ENCODE results near the gene WDR4. TPM values are rescaled to one million over a fixed set of nuclear protein-coding genes. Genes with fewer than 3 reads are reported as not detected.

Gene WDR4
- total and polyA plus RNA-seq, 9 of the 15 experiments (the other 6 are each of a cell fraction or from before 2014, with no cell fraction given), result 5.4 to 95.4 (median 32.1) TPM

DNA sequence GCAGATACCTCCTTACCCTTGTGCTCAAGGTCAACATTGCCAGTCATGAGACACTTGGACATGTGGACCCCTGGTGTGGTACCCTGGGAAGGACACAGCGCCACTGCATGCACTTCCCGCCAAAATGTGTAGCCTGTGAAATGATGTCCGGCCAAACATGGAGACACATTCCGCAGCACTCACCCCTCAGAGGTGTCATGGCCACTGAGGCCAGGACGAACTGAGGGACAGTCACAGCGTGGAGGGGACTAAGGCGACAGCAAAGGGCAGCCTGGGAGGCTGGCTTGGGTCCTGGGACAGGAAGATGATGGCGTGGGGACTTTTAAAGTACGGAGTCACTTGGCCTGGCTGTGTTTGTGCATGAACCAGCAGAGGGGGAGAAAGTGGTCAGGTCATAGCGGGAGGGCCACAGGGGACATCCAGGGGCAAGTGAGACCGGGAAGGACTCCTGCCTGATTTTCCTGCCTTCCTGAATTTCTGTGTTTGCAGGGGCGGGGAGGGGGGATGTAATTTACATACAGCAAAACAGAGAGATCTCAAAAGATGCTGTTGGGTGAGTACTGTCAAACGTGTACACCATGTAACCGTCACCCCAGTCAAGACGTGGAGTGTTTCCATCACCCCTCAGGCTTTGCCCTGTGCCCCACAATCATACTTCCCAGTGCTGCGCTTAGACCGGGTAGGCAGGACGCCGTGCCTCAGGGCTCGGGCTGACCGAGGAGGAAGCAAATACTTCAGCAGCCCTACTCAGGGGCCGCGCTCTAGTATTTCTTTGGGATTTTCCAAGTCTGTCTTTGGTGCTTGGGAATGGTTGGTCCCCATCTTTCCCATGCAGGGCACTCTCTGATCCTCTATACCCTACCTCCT lies 45.2 kb downstream of the WDR4 start (continued):
- TF ChIP-seq MCM3 (IDR thresholded peaks at IDR 0.05) (no peak), POLR2A (conservative IDR thresholded peaks at IDR 0.05) (peak; percentile 65)
- TF ChIP-seq, protein P1, sequence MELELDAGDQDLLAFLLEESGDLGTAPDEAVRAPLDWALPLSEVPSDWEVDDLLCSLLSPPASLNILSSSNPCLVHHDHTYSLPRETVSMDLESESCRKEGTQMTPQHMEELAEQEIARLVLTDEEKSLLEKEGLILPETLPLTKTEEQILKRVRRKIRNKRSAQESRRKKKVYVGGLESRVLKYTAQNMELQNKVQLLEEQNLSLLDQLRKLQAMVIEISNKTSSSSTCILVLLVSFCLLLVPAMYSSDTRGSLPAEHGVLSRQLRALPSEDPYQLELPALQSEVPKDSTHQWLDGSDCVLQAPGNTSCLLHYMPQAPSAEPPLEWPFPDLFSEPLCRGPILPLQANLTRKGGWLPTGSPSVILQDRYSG (tag; conservative IDR thresholded peaks at IDR 0.05; ENCODE audit: low read depth), result no peak

DNA sequence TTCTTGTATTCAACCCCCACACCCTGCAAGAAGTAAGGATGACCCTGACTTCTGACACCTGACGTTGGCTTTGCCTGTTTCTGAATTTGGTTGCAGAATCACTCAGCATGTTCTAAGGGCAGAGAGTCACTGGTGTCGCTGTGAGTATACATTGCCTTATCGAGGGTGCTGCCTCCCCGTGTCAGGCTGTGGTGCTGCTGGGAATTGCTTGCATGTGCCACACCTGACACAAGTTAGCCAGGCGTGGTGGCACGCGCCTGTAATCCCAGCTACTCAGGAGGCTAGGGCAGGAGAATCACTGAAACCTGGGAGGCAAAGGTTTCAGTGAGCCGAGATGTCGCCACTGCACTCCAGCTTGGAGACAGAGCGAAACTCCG lies 45.9 kb downstream of the WDR4 start:
- intact Hi-C loops (cut with micrococcal nuclease), result no loop called here
- WGBS (ENCODE audit: insufficient coverage, low coverage, missing lambda C conversion rate), result 19% methylated on average over 10 of the region's 11 CpGs
- Histone ChIP-seq H3K4me2 (ENCODE audit: insufficient read depth, low read length) (no peak overlapping the region), H3K36me3 (ENCODE audit: control insufficient read depth, insufficient read depth, low read length) (no peaks in the 10 kb centered on the region), H2AFZ (ENCODE audit: low read depth, low read length) (no peak overlapping the region), H4K20me1 (replicated peaks; ENCODE audit: control insufficient read depth, insufficient read depth, low read length) (peaks cover 11% of the 10 kb centered on the region; the same call in 1 of the 2 replicates), H3K27me3 (ENCODE audit: control insufficient read depth in 2 of 2, insufficient read depth in 2 of 2, low read length in 2 of 2) (peaks cover 0 to 5% of the 10 kb centered on the region in 2 experiments; a peak in 1 of 5 replicates), H3K79me2 (ENCODE audit: control insufficient read depth, insufficient read depth, low read length) (no peaks in the 10 kb centered on the region), H3K9me1 (ENCODE audit: control insufficient read depth, insufficient read depth, low read length) (no peaks in the 10 kb centered on the region), H3K9ac (ENCODE audit: insufficient read depth in 1 of 2, low read depth in 2 of 2, low read length in 2 of 2) (no peak overlapping the region), H3K4me3 (no peak overlapping the region), H3K9me3 (replicated peaks; ENCODE audit: control insufficient read depth, insufficient read depth, low read depth, low read length) (no peaks in the 10 kb centered on the region), H3K27ac (ENCODE audit: extremely low read depth, low read depth, low read length) (no peak overlapping the region), H3K4me1 (replicated peaks in 1 of 2; ENCODE audit: control insufficient read depth in 2 of 2, insufficient read depth in 2 of 2, low read length in 2 of 2) (peaks cover 0 to 13% of the 10 kb centered on the region in 2 experiments; a peak in 3 of 5 replicates)
- ChIA-PET POLR2A (no interaction called here), CTCF (ENCODE audit: low intra/inter-chr PET ratio) (interaction anchor here (0.6 to 1.2 kb wide), 2 partner anchors 240 to 388 kb away, joined by 3 to 4 read pairs; no protein-coding TSS in a partner anchor)
- DNase-seq (ENCODE audit: extremely low read depth in 1 of 4, low spot score in 3 of 4) (peak; percentile 51 to 66 (median 63)), ATAC-seq (peak; percentile 77), FAIRE-seq (peak; percentile 26)
- no TSS peak for BruUV-seq (replicated peaks)
- in situ Hi-C loops (cut with MboI), result no loop called here
- TF ChIP-seq MYNN (IDR thresholded peaks at IDR 0.05) (0 out of 2 replicates have a peak, but pooled peaks have one; percentile 23), MYNN (CRISPR knock-in tag; IDR thresholded peaks at IDR 0.05) (no peak), ETV1 (tag; conservative IDR thresholded peaks at IDR 0.05; ENCODE audit: low read depth) (no peak), NR4A1 (CRISPR knock-in tag; IDR thresholded peaks at IDR 0.05) (no peak), NR4A1 (tag; IDR thresholded peaks at IDR 0.05) (no peak), SMAD4 (CRISPR knock-in tag; conservative IDR thresholded peaks at IDR 0.05) (no peak), DNMT1 (IDR thresholded peaks at IDR 0.05) (no peak), STAG1 (CRISPR knock-in tag; IDR thresholded peaks at IDR 0.05; ENCODE audit: borderline replicate concordance) (peak; percentile 9; the same call in 1 of the 2 replicates), CREB1 (IDR thresholded peaks at IDR 0.05) (no peak), CREB1 (CRISPR knock-in tag; IDR thresholded peaks at IDR 0.05) (peak; percentile 44), SMAD1 (IDR thresholded peaks at IDR 0.05; ENCODE audit: low read depth, low read length, partially characterized antibody) (no peak), ZBTB17 (CRISPR knock-in tag; IDR thresholded peaks at IDR 0.05) (no peak), SNIP1 (IDR thresholded peaks at IDR 0.05; ENCODE audit: low read depth) (no peak), L3MBTL2 (IDR thresholded peaks at IDR 0.05) (peak; percentile 46; the same call in 1 of the 2 replicates), ELF2 (CRISPR knock-in tag; IDR thresholded peaks at IDR 0.05) (no peak), ZNF263 (CRISPR knock-in tag; IDR thresholded peaks at IDR 0.05; ENCODE audit: borderline replicate concordance) (no peak)
- TF ChIP-seq, protein P2, sequence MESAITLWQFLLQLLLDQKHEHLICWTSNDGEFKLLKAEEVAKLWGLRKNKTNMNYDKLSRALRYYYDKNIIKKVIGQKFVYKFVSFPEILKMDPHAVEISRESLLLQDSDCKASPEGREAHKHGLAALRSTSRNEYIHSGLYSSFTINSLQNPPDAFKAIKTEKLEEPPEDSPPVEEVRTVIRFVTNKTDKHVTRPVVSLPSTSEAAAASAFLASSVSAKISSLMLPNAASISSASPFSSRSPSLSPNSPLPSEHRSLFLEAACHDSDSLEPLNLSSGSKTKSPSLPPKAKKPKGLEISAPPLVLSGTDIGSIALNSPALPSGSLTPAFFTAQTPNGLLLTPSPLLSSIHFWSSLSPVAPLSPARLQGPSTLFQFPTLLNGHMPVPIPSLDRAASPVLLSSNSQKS (CRISPR knock-in tag; IDR thresholded peaks at IDR 0.05), result no peak
